ENCODE results near the gene TOMM20L. TPM values are rescaled to one million over a fixed set of nuclear protein-coding genes. Genes with fewer than 3 reads are reported as not detected.
A peak's percentile ranks its signal among the peaks of the same experiment; 100 is the strongest.
"Not testable (repeated sequence)": the region's sequence is repeated elsewhere in the genome, so short reads cannot be mapped to it uniquely, and the experiment has no call there.

Gene TOMM20L
- not detected in 2 replicates for total RNA-seq (ENCODE audit: low replicate concordance)

- peak within 1 kb of the TSS; percentile 60 for H3K4me3 ChIP-seq (ENCODE audit: low read depth, low read length)
- DNase-seq (ENCODE audit: low read depth): peak; percentile 48
- TF ChIP-seq CTCF (IDR thresholded peaks at IDR 0.05; ENCODE audit: insufficient read depth, low read length): peak; percentile 37
Measured at GRCh38 chr14:58395812-58396788, at the start of gene TOMM20L. Gene TOMM20L (plus strand): TSS chr14:58395930. CDS start chr14:58395958, 28 bp downstream.

- peak overlapping the region; percentile 15 for H3K4me3 ChIP-seq (ENCODE audit: low read depth, low read length)
- peak; percentile 23 for DNase-seq (ENCODE audit: low read depth)
- no peak for TF ChIP-seq CTCF (IDR thresholded peaks at IDR 0.05; ENCODE audit: insufficient read depth, low read length)
Measured at GRCh38 chr14:58353516-58354299, 42.0 kb upstream of the TOMM20L start.

GRCh38 chr14:58354808-58355207 lies 40.9 kb upstream of the TOMM20L start:
- no peak overlapping the region for H3K4me3 ChIP-seq (ENCODE audit: low read depth, low read length)
- TF ChIP-seq CTCF (IDR thresholded peaks at IDR 0.05; ENCODE audit: insufficient read depth, low read length): no peak
- no peak for DNase-seq (ENCODE audit: low read depth)

GRCh38 chr14:58356268-58356667 lies 39.5 kb upstream of the TOMM20L start:
- no peak for TF ChIP-seq CTCF (IDR thresholded peaks at IDR 0.05; ENCODE audit: insufficient read depth, low read length)
- H3K4me3 ChIP-seq (ENCODE audit: low read depth, low read length): no peak overlapping the region
- no peak for DNase-seq (ENCODE audit: low read depth)

- not testable (repeated sequence) for DNase-seq (ENCODE audit: low read depth); H3K4me3 ChIP-seq (ENCODE audit: low read depth, low read length)
Measured at GRCh38 chr14:58362272-58362671, 33.5 kb upstream of the TOMM20L start.

- peak; percentile 27 for DNase-seq (ENCODE audit: low read depth)
- no peak overlapping the region for H3K4me3 ChIP-seq (ENCODE audit: low read depth, low read length)
- TF ChIP-seq CTCF (IDR thresholded peaks at IDR 0.05; ENCODE audit: insufficient read depth, low read length): peak; percentile 30
Measured at GRCh38 chr14:58362798-58363412, 32.8 kb upstream of the TOMM20L start.

Data from fibroblast of the aortic adventitia (primary cell).